GM21529 (cell line): ENCODE data around the gene OBP2A.
"Not testable (repeated sequence)": the region's sequence is repeated elsewhere in the genome, so short reads cannot be mapped to it uniquely, and the experiment has no call there.

ENCODE experiments used
- ATAC-seq: cut with Tn5 transposase; IDR thresholded peaks from one replicate; pipeline ENCODE4 v1.9.1; 2021; ENCODE audit not compliant: unreplicated experiment

Gene OBP2A

DNA sequence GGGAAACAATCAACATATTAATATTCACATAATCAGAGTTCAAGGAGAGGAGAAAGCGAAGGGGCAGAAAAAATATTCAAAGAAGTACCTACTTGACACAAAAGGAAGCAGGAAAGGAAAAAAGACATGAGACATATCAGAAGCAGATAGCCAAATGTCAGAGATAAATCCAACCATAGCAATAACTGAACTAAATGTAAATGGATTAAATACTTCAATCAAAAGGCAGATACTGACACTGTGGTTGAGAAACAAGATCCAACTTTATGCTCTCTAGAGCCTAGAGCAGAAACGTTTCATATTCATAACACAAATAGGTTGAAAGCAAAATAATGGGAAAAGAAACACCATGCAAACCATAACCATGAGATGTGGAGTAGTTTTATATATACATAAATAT is 36.5 kb upstream of the OBP2A start:
- ATAC-seq: no peak

DNA sequence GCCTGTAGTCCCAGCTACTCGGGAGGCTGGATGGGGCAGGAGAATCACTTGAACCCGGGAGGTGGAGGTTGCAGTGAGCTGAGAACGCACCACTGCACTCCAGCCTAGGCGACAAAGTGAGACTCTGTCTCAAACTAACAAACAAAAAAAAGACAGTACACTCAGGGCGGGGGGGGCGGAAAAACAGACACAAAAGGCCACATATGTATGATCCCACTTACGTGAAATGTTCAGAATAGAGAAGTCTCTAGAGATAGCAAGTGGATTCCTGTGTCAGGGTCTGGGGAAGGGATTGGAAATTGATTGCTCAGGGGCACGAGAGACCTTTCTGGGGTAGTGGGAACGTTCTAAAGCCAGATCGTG is 33.7 kb upstream of the OBP2A start:
- ATAC-seq: no peak

DNA sequence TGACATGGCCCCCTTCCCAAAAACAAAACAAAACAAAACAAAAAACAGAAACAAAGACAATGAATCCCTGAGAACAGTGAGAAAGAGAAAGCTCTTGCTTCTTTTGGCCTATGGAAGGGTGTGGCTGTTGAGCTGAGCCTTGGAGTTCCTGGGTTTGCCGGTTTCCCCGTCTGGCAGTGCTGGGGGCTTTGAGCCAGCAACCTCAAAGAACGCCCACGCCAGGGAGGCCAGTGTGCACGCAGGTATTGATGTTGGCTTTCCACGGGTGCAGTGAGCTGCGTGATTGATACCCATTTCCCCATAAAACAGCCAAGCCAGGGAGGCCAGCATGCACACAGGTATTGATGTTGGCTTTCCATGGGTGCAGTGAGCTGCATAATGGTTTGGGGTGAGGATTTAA is 33.0 kb upstream of the OBP2A start:
- ATAC-seq: no peak

DNA sequence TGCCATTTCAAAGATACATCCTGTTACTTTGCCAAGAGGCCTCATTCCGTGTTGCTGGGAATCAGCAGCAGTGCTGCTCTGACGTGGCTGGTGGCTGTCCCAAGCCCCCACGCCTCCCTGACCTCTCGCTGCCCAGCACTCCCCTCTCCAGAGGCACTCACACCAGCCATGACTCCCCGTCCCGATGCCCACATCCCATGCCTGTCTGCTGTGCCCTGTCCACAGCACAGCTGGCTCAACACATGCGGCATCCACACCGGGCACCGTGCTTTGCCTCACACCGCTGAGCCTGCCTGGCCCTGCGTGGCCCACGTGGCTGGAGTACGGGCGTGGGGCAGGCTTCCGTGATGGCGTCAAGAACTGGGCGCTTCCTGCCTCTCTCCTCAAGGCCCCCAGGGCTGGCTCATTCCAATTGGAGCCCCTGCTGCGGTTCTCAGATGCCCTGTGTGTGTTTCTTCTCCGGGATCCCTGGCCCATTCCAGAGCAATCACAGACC is 32.5 kb upstream of the OBP2A start:
- no peak for ATAC-seq

DNA sequence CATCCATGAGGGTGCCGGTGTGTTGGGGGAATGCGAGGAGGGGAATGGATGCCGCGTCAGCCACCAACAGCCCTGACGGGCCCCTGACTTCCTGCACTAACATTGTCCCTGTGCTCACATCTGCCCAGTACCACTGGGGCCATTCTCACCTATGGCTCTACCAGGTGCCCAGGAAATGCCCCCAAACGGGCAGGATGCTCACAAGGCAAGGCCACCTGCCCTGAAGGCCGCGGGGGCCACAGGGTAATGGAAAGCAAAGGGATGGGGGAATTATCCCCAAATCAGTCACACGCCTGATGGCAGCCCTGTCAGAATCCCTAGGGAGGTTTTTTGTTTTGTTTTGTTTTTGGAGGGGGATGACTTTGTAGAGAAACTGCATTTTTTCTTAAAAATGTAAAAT is 32.0 kb upstream of the OBP2A start:
- not testable (repeated sequence) for ATAC-seq

DNA sequence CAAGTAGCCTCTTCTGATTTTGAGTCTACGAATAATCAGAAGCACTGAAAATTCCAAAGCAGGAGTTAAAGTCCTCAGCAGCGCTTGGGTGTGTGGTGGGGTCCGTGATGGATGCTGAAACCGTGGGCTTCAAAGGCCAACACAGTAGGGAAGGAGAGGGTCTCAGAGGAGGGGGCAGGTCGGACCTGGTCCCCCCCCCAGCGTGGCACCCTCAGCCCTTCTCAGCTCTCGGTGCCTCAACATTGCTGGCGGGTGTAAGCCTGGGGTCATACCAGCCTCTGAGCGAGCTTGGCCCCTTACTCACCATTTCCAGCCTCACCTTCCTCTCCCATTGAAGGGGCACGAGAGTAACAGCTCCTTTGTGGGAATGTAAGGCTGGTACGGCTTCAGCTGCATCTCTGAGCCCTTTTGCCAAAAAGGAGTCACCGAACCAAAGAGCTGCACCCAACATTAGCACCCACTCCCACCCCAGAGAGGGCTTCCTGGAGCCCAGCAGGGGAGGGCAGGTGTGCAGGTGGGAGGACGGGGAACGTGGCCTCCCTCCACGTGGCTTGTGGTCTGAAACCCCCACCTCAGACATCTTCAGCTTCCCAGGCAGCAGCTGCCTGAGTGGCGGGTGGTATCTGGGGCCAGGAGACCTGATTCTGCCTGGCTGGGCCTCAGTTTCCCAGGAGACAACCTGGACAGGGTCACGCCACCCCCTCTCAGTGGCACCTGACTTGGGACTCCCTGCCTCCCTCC is 31.4 kb upstream of the OBP2A start:
- no peak for ATAC-seq

GRCh38 chr9:135515083-135515951 is 30.6 kb upstream of the OBP2A start:
- ATAC-seq: no peak

- ATAC-seq: no peak
These were observed 29.6 kb upstream of the OBP2A start for GRCh38 chr9:135516132-135516860.

GRCh38 chr9:135517407-135517822 is 28.5 kb upstream of the OBP2A start:
- ATAC-seq: no peak

- ATAC-seq: no peak
These were observed 26.6 kb upstream of the OBP2A start for GRCh38 chr9:135519179-135519971.

- no peak for ATAC-seq
These were observed 24.9 kb upstream of the OBP2A start, which contains the start of gene LCN1 for GRCh38 chr9:135520916-135521607. TSS of gene LCN1 (plus strand) at chr9:135521440. CDS start at chr9:135521498, 58 bp downstream.

GRCh38 chr9:135521608-135522095 is 24.3 kb upstream of the OBP2A start:
- ATAC-seq: no peak

DNA sequence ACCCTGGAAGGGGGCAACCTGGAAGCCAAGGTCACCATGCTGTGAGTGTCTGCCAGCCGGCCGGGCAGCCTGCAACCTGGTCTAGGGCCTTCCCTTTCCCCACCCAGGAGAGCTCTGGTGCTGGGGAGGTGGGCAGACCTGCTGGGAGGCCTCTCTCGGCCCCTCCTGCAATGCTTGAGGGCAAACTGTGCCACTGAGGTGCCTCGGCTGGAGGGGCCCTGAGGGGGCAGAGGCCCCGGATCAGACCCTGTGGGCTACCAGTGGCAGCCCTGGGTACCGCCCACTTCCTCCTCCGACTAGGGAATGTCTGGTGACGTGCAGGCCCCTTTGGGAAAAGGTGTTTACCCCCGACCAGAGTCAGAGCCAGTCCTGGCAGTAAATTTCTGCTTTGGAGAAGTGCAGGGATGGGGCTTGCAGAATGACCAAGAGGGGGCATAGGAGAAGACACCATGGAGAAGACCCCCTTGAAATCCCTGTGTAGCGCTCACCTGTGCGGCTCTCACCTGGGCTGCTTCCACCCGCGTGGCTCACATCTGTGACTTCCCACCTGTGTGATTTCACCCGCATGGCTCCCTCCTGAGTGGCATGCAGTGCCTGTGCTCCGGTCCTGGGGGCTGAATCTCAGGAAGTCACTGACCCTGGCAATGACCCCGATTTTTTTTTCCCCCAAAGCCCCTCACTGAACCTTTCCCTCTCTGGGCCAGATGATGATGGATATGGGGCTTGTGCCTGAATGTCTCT is 23.6 kb upstream of the OBP2A start:
- ATAC-seq: no peak

DNA sequence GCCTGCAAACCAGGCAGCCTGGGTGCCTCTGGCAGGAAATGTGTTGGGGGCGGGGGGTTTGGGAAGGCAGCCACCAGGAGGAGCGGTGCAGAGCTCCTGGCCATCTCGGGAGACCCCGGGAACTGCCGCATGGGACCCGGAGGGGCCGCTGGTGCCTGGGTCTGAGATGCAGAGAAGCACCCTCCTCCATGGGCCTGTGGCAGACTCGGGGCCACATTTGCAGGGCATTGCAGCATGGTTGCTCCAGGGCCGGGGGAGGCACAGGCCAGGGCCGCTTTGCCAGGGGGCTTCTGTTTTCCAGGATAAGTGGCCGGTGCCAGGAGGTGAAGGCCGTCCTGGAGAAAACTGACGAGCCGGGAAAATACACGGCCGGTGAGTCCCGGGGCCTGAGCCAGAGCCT is 23.0 kb upstream of the OBP2A start:
- ATAC-seq: no peak

DNA sequence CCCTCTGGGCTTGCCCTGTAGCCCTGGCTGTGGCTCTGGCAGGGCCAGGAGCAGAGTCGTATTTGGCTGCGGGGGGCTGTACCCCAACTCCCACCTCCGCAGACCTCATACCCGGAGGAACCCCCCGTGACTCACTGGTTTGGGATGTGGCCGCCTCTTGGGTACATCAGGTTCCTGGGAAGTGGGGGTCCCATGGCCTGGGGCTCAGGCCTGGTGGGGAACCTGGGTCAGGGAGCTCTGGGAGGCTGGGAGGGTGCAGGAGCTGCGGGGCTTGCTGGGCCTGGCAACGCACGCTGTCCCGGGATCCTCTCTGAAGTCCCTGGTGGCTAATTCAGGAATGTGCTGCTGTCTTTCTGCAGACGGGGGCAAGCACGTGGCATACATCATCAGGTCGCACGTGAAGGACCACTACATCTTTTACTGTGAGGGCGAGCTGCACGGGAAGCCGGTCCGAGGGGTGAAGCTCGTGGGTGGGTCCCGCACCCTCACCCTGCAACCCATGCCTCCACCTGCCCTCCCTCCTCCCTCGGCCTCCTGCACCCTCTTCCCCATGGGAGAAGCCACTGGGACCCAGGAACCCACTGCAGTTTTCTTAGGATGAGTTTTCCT is 22.3 kb upstream of the OBP2A start:
- no peak for ATAC-seq

DNA sequence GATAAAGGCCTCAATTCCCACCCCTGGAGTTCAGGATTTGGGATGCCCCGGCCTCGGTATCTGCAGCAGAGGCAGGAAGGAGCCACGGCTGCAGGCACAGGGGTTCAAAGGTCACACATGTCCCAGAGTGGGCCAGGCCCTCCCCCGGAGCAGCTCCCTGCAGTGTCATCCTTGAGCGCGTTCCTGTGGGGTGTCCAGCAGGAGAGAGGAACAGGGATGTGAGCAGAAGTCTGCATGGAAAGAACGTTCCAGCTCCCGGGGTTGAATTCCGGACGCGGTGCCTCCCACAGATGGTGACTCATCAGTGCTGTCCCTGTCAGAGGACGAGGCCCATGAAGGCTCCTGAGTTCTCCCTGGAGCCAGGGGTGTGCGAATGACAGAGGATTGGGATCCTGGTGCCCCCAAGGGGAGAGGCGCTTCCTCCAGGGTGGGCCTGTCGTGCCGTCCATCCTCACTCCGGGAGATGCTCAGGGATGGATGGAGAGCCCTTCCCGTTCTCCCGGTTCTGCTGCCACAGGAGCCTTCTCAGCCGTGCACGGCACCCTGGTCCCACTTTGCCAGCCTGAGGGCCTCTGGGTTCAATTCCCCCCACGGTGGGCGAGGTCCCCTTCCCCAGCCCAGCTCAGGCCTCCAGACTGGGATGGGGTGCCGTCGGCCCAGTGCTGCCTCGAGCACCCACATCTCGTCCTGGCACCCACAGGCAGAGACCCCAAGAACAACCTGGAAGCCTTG is 21.6 kb upstream of the OBP2A start:
- no peak for ATAC-seq

DNA sequence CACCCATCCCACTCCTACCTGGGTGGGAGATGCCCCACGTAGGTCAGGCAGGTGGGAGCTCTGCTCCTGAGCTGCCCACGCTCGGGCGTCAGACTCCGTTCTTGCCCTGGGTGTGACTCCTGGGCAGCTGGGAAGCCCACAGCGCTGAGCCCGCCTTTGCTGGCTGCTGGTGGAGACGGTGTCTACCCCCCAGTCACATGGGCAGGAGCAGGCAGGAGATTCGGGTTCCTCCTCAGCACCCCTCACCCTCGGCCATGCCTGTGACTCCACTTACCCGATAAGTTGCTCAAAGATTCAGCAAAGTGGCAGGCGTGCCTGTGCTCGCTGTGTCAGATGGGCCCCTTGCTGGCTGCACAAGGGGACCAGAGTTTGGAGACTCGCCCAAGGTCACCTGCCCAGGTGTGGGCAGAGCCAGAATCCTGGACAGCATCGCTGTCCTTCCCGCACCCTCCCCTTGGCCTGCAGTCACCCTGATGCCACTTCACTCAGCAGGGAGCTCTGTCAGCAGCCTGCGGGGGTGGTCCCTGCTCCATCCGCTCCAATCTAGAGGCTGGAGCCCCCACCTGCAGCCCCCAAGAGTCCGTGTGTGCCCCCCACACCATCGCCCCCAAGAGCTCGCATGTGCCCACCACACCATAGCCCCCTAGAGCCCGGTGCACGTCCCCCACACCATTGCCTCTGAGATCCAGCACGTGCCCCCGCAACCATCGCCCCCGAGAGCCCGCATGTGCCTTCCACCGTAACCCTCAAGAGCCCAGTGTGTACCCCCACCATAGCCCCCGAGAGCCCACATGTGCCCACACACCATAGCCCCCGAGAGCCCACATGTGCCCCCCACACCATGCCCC is 20.5 kb upstream of the OBP2A start:
- ATAC-seq: no peak
